Measurements from ENCODE around the gene ANKS4B. TPM values are rescaled to one million over a fixed set of nuclear protein-coding genes. Genes with fewer than 3 reads are reported as not detected.

Gene ANKS4B
- total RNA-seq, 6 experiments from 2014 or later, result not detected

- no peaks in the 10 kb centered on the region for H3K9me3 Mint-ChIP-seq
- peaks cover 56% of the 10 kb centered on the region for H3K27me3 Mint-ChIP-seq (ENCODE audit: insufficient read depth)
- no peak for TF ChIP-seq CTCF (IDR thresholded peaks at IDR 0.05)
- H3K4me3 Mint-ChIP-seq, result no peak overlapping the region
- peaks cover 13% of the 10 kb centered on the region for H3K4me1 Mint-ChIP-seq (ENCODE audit: low read depth)
- no peak for DNase-seq
- H3K36me3 Mint-ChIP-seq (ENCODE audit: low read depth), result no peaks in the 10 kb centered on the region
- no peak overlapping the region for H3K27ac Mint-ChIP-seq
Observed at GRCh38 chr16:21197112-21197511, 36.4 kb upstream of the ANKS4B start.

DNA sequence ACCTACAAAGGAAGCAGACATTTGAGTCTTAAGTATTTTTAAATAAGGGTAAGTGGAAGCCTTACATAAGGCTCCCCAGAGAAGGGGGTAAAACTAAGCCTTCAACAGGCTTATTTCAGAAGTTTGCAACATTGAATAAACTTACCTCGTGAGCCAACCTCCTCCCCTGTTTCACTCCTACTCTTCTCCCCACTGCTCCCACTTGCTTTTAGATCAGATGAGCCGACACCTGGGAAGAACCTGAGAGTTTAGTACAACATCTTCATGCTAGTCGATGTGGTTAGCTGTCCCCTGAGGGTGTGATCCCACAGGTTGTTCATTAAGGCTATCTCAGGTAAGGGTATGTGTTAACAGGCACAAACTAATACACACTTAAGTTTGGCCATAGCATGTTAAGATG is 35.9 kb upstream of the ANKS4B start:
- Mint-ChIP-seq H3K4me3 (no peak overlapping the region), H3K27me3 (ENCODE audit: insufficient read depth) (peaks cover 57% of the 10 kb centered on the region)

DNA sequence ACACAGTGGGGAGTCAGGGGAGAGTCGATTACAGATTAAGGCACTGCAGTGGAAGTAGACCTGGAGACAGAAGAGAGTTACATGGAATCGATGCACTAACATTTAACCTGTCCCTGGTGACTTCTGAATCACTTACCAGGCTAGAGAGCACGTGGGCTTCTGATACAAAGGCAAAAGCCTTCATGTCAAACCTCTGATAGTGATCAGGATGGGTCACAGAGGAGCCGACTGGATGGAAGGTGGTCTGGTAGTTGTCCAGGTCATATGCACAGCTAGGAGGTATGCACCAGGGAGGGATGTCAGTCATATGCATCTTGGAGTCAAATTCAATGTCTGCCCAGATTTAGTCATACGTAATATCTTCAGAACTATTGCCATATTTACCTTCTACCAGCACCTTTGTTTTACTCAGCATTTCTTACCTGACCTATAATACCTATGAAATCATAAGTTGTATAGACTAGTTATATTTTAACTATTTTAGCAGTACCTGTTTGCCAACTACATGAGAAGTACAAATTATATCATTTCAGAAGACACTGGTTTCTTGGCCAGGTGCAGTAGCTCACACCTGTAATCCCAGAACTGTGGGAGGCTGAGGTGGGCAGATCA is 33.8 kb upstream of the ANKS4B start:
- no peaks in the 10 kb centered on the region for H3K9me3 Mint-ChIP-seq
- H3K27ac Mint-ChIP-seq, result no peak overlapping the region
- no peak for DNase-seq
- TF ChIP-seq CTCF (IDR thresholded peaks at IDR 0.05), result no peak
- no peaks in the 10 kb centered on the region for H3K36me3 Mint-ChIP-seq (ENCODE audit: low read depth)
- H3K4me3 Mint-ChIP-seq, result no peak overlapping the region
- H3K27me3 Mint-ChIP-seq (ENCODE audit: insufficient read depth), result peaks cover 42% of the 10 kb centered on the region
- peaks cover 10% of the 10 kb centered on the region for H3K4me1 Mint-ChIP-seq (ENCODE audit: low read depth)

More for the DNA sequence above, 35.9 kb upstream of the ANKS4B start:
- peaks cover 13% of the 10 kb centered on the region for H3K4me1 Mint-ChIP-seq (ENCODE audit: low read depth)
- H3K9me3 Mint-ChIP-seq, result no peaks in the 10 kb centered on the region
- no peak overlapping the region for H3K27ac Mint-ChIP-seq
- TF ChIP-seq CTCF (IDR thresholded peaks at IDR 0.05), result no peak
- no peak for DNase-seq
- no peaks in the 10 kb centered on the region for H3K36me3 Mint-ChIP-seq (ENCODE audit: low read depth)

- Mint-ChIP-seq H3K27me3 (ENCODE audit: insufficient read depth) (peaks cover 43% of the 10 kb centered on the region), H3K4me1 (ENCODE audit: low read depth) (no peaks in the 10 kb centered on the region), H3K9me3 (no peaks in the 10 kb centered on the region), H3K27ac (no peak overlapping the region), H3K36me3 (ENCODE audit: low read depth) (no peaks in the 10 kb centered on the region), H3K4me3 (no peak overlapping the region)
- no peak for DNase-seq
- TF ChIP-seq CTCF (IDR thresholded peaks at IDR 0.05), result no peak
Observed at GRCh38 chr16:21203155-21203797, 30.2 kb upstream of the ANKS4B start.

- Mint-ChIP-seq H3K27me3 (ENCODE audit: insufficient read depth) (peaks cover 43% of the 10 kb centered on the region), H3K27ac (no peak overlapping the region), H3K4me3 (no peak overlapping the region), H3K36me3 (ENCODE audit: low read depth) (no peaks in the 10 kb centered on the region), H3K4me1 (ENCODE audit: low read depth) (no peaks in the 10 kb centered on the region), H3K9me3 (no peaks in the 10 kb centered on the region)
- no peak for TF ChIP-seq CTCF (IDR thresholded peaks at IDR 0.05)
- no peak for DNase-seq
Observed at GRCh38 chr16:21205303-21205702, 28.2 kb upstream of the ANKS4B start.

Data from HFFc6 (cell line).